ENCODE results near the gene TOX3.

The TOX3 gene

GRCh38 chr16:52535076-52535475 is 11.9 kb downstream of the TOX3 start:
- DNase-seq = no peak

- no peak for DNase-seq
Measured at GRCh38 chr16:52533296-52533695, 13.6 kb downstream of the TOX3 start.

- DNase-seq = no peak
Measured at GRCh38 chr16:52532384-52532783, 14.6 kb downstream of the TOX3 start.

GRCh38 chr16:52529226-52529625 is 17.7 kb downstream of the TOX3 start:
- DNase-seq = no peak

GRCh38 chr16:52528393-52529065 is 18.4 kb downstream of the TOX3 start:
- DNase-seq = no peak

GRCh38 chr16:52526830-52527229 is 20.1 kb downstream of the TOX3 start:
- DNase-seq = no peak

- no peak for DNase-seq
Measured at GRCh38 chr16:52526116-52526828, 20.7 kb downstream of the TOX3 start.

- no peak for DNase-seq
Measured at GRCh38 chr16:52521570-52521969, 25.4 kb downstream of the TOX3 start.

- no peak for DNase-seq
Measured at GRCh38 chr16:52518884-52519283, 28.1 kb downstream of the TOX3 start.

- DNase-seq = no peak
Measured at GRCh38 chr16:52515068-52515671, 31.8 kb downstream of the TOX3 start.

GRCh38 chr16:52512297-52512987 is 34.5 kb downstream of the TOX3 start:
- DNase-seq = no peak

- DNase-seq = no peak
Measured at GRCh38 chr16:52501746-52502145, 45.2 kb downstream of the TOX3 start.

GRCh38 chr16:52500963-52501362 is 46.0 kb downstream of the TOX3 start:
- DNase-seq = no peak

- no peak for DNase-seq
Measured at GRCh38 chr16:52499060-52499440, 47.9 kb downstream of the TOX3 start.

GRCh38 chr16:52498328-52499059 is 48.4 kb downstream of the TOX3 start:
- no peak for DNase-seq

GRCh38 chr16:52497067-52497816 is 49.7 kb downstream of the TOX3 start:
- no peak for DNase-seq

- no peak for DNase-seq
Measured at GRCh38 chr16:52496051-52496876, 50.7 kb downstream of the TOX3 start.

GRCh38 chr16:52494621-52495020 is 52.3 kb downstream of the TOX3 start:
- DNase-seq = no peak

- DNase-seq = no peak
Measured at GRCh38 chr16:52494145-52494544, 52.8 kb downstream of the TOX3 start.

GRCh38 chr16:52492789-52493357 is 54.1 kb downstream of the TOX3 start:
- no peak for DNase-seq

GRCh38 chr16:52491216-52491615 is 55.7 kb downstream of the TOX3 start:
- DNase-seq = no peak
